HG02571 (cell line): Measurements from ENCODE around the gene HNF1B.
"Not testable (repeated sequence)": the region's sequence is repeated elsewhere in the genome, so short reads cannot be mapped to it uniquely, and the experiment has no call there.

ENCODE experiments used
- ATAC-seq: cut with Tn5 transposase; IDR thresholded peaks from one replicate; pipeline ENCODE4 v1.9.1; 2021; ENCODE audit warnings: mild to moderate bottlenecking, moderate library complexity; ENCODE audit not compliant: unreplicated experiment

The HNF1B gene, protein sequence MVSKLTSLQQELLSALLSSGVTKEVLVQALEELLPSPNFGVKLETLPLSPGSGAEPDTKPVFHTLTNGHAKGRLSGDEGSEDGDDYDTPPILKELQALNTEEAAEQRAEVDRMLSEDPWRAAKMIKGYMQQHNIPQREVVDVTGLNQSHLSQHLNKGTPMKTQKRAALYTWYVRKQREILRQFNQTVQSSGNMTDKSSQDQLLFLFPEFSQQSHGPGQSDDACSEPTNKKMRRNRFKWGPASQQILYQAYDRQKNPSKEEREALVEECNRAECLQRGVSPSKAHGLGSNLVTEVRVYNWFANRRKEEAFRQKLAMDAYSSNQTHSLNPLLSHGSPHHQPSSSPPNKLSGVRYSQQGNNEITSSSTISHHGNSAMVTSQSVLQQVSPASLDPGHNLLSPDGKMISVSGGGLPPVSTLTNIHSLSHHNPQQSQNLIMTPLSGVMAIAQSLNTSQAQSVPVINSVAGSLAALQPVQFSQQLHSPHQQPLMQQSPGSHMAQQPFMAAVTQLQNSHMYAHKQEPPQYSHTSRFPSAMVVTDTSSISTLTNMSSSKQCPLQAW

DNA sequence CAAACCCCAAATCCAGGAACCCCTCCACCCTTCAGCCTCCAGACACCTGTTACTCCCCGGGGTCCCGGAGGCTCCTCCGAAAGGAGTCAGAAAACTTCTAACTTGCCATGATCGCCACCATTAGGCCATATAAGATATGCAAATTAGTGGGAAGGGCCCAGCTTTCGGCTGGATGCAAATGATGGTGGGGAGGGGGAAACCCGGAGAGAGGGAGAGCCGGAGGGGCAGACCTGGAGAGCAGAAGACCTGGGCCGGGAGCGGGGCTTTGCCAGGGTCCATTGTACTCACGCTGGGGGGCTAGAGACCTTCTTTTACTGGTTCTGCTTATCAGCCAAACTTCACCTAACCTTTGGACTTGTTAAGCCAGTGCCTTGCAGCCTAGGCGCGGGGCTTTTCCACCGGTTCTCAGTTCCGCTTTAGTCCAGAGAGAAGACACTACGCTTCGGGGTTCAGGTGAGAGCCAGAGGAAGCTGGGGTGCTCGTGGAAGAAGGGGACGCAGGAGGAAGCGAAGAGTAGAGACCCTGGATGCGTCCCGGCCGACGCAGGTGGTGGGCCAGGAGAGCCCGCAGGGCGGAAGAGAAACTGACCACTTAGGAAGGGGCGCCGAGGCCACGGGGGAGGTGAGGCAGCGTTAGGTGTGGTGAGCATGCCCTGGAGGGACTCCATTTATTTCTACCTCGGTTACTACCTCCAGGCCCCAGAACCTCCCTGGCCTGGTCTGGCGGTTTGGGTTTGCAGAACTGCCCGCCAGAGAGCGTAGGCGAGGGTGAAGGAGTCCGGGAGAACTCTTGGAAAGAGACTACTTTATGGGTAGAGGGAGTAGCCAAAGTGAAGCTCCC, at the start of gene HNF1B:
TSS of gene HNF1B (minus strand) at position 99 of the 840 bp plus-strand sequence. CDS start 175 bp downstream, outside the sequence.
- no peak for ATAC-seq

DNA sequence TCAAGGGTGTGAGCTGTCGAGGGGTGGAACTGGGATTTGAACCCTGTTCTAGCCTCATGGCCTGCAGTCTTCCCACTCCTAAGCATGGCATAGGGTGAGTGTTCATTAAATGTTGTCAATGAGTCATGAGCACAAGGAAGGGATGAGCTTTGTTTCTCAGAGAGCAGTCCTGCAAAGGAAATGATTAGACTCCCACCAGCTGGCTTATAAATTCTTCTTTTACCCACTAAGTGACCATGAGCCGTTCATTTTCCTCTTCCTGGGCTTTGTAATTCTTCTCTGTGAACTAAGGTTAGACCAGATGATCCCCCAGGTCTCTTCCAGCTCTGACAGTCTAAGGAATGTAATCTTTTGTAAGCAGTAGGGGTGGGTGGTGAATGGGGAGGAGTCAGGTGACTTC, 47.9 kb upstream of the HNF1B start:
- no peak for ATAC-seq

DNA sequence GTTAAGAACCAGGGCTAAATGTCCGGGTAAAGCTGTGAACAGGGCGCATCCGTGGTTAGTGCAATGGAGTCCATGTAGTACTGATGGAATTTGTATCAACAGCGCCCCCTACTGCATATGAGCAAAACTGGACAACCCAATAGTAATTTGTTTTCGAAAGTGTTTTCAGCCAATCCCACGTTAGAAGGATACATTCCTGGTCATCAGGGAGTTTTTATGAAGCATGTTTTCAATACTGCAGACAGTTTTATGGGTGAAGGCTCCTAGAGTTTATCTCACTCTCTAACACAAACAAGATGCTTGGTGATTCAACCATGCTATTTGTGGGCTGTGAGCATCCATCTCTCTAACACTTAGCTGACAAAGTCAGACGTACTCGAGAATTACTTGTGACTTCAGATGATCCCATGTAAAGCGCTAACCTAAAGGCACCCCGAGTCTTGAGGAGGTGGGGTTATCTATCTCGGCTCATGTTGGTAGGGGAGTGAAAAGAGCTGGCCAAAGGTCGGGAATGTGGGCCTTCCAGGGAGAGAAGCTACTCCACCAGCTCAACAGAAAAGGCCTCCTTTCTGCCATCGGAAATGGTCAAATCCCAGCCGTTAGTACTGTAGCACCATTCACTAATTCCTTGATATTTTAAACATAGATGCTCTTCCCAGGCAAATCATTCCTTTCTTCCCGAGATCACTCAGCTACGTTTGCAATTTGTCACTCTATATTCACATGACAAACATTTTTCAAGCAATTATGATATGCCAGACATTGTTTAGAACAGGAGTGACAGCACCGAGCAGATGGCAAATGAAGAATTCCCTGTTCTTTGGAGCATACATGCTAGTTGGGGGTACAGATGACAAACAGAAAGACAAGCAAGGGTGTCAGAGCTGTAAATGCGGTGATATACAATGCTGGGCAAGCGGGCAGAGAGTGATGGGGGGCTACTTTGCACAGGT, 46.9 kb upstream of the HNF1B start:
- no peak for ATAC-seq

DNA sequence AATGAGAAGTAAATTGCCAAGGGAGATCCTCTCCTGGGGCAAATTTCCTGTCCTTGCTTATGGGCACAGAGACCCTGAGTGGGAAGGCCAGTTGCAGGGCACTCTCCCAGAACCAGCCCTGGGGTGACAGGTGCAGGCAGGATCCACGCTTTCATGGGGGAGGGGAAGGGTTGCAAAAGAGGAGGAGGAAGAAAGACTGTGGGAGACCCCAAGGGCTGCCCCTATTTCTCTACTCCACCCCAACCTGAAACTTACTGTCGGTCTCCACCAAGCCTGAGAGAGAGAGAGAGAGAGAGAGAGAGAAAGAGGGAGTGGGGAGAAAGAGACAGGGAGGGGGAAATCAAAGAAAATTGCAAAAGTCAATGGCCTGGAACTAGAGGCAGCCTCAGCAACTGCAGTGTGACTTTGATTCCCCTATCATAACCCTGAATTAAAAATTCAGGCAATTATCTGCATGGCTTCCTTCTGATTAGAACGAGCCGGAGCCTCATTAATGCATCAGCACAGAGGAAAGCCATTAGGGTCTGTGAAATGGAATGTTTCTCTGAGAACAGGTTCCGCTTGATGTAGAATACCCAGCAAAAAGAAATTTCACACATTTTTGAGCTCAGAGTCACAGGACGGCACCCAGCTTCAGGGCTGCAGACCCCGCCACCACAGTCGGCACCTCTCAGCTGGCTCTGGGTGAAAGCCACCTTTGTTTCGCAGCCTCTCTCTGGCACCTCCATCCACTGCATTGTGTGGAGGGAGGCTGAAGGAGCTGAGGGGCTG, 45.1 kb upstream of the HNF1B start:
- no peak for ATAC-seq

DNA sequence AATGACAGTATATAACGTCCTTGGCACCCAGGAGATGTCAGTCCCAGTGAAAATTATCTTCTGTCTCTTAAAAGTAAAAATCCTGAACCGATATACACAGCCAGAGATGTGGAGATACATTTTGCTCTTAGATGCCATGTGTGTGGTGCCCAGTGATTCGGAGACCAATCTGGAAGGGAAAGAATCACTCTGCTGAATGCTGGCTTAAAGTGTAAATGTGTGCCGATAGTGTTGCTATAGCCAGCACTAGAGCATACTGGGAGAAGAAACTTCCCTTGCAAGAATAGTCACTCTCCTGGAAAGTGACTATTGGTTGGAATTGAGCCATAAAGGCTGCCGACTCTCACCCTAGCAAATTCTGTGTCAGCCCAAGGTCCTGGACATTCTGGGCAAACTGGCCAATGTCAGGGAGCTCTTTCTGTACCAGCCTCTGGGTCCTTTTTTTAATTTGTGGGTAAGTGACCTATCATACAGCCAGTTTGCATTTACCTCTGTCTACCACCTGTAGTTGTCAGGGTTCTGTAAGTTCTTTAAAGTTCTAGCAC, 44.2 kb upstream of the HNF1B start:
- no peak for ATAC-seq

DNA sequence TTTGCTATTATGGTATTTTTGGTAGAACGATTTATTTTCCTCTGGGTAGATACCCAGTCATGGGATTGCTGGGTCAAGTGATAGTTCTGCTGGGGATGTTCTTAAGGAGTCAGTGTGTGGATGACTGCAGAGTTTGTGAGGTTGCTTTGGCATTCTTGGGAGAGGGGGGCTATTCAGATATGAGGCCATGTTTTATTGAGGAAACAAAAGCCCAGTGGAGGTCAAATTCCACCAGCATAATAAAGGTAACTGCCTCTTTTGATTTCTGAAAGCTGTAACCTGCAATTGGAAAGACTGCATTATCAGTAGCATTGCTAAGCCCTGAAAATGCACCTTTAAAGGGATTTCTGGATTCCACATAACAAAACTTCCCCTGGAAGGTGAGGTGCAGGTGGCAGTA, 43.7 kb upstream of the HNF1B start:
- ATAC-seq = no peak

DNA sequence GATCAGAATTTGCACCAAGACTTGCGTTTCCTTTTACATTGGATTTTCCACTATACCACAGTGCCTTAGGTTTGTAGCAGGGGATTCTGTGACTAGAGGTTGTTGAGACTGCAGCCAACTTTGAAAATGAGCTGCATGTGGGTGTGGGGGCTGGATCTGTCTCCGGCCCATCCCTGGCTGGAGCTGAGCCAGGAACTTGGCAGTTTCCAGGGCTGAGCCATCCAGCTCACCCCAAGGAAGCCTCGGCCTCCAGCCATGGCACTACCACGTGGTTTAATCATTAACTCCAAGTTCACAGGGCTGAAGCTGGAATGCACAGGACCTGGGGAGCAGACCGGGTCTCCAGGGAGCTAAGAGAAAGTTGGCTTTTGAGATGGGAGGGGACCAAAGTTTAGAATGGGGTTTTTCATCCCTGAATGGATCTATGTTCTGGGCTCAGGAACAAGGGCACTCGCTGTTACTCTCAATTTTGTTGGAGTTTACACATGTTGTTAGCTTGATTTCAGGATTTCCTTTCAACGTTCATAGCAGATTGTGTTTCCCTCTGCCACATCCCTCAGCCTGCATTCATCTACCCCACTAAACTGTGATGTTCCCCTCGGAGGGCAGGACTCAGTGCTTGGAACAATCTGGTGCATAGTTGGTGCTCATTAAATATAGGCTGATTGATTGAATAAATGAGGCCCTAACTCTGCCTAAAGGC, 42.3 kb upstream of the HNF1B start:
- ATAC-seq = no peak

DNA sequence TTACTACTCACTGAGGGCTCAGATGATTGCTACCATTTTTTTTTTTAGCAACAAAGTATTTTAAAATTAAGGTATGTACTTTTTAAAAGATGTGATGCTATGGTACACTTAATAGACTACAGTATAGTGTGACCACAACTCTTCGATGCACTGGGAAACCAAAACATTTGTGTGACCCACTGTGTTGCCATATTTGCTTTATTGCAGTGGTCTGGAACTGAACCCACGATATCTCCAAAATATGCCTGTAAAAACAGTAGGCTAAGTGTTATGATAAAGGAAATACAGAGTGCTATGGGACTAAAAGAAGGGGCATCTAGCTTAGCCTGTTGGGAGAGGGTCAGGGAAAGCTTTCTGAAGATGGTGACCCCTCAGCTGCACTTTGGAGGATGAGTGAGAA, 41.6 kb upstream of the HNF1B start:
- no peak for ATAC-seq

DNA sequence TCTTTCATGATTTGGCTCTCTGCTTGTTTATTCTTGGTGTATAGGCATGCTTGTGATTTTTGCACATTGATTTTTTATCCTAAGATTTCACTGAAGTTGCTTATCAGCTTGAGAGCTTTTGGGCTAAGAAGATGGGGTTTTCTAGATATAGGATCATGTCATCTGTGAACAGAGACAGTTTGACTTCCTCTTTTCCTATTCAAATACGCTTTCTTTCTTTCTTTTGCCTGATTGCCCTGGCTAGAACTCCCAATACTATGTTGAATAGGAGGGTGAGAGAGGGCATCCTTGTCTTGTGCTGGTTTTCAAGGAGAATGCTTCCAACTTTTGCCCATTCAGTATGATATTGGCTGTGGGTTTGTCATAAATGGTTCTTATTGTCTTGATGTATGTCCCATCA, 37.6 kb upstream of the HNF1B start:
- ATAC-seq = not testable (repeated sequence)

DNA sequence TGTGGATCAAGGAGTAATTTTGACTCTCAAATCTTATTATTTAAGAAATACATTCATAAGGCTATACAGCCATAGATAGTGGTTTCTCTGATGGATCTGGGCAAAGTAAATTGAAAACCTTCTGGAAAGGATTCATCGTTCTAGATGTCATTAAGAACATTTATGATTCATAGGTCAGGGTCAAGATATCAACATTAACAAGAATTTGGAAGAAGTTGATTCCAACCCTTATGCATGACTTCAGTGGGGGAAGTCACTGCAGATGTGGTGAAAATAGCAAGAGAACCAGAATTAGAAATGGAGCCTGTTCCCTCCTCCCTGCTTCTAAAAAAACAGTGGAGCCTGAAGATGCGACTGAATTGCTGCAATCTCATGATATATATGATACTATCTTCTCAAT, 36.6 kb upstream of the HNF1B start:
- no peak for ATAC-seq

DNA sequence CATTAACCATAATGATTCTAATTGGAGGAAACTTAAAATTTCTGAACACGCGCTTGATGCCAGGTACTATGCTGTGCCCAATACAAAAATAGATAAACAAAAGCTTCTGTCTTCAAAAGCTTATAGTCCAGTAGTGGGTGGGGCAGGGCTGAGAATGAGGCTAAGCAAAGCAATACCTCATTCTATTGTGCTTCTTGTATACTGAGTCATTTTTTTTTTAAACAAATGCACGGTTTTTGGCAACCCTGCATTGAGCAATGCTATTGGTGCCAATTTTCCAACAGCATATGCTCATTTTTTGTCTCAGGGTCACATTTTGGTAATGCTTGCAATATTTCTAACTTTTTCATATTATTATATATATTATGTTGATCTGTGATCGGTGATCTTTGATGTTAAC, 34.7 kb upstream of the HNF1B start:
- ATAC-seq = no peak

DNA sequence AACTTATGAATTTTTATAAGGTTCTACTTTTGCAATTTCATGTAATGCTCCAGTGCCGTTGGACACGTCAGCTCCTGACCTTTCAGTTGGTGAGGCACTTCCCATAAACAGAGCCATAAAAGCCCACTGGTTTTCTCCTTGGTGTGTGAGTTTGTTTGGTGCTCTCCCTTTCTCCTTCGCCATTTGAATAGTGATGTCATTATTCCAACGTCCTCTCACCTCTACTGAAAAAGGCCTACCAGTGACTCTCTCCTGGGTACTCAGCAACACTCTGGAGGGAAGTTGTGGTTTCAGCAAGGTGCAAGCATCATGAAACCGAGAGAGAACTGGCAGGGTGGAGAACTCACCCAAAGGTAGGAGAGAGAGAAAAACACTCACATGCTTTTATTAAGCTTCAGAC, 29.6 kb upstream of the HNF1B start:
- ATAC-seq = peak; percentile 68

DNA sequence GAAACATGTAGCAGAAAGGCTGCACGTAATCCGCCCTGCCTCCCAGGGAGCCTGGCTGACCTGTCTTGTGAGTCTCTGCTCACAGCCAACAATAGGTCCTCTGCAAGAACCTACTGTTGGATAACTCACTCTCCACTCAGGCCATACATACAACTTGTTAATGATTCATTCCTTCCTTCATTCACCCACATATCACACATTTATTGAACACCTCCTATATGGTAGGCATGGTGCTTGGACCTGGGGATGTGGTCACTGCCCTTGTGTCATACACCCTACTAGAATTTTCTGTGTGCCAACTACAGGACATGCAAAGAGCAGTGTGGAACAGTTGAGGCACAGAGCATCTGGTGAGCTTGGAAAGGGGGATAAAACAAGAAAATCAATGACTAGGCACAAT, 28.1 kb upstream of the HNF1B start:
- no peak for ATAC-seq

DNA sequence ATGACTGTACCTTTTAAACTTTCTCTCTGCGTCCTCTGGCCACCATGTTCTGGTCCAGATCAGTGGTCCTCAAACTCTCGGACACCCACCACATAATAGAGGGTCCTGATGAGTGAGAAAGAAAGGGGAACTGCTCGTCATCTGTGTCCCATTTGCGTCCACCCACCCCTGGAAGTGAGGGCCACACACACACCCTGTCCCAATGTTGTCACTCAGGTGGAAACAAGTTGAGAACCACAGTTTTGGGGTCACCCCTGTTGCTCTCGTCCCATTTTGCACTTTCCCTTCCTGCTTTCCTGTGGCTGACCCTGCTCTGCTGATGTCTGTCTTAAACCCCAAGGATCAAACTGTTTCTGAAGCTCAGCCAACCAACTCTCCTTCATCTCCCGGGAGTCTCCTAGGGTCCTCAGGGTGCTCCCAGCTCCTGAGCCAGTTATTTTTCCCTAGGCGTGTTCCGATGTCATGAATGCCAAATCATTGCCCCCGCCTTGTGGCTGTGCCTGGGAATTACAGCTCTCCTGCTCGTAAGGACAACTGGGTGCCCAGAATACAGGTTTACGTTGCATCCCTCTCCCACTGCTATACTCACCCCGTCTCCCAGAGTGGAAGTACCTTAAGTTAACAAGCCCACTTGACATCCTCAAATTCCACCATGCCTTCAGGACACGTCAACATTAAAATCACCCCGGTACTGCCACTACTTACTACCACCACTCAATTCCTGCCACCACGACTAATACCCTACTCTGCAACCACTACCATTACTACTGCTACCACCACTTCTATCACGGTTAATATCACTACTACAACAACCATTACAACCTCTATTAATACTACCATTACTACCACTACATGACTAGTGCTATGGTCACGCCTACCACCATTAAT, 26.0 kb upstream of the HNF1B start:
- ATAC-seq = no peak

DNA sequence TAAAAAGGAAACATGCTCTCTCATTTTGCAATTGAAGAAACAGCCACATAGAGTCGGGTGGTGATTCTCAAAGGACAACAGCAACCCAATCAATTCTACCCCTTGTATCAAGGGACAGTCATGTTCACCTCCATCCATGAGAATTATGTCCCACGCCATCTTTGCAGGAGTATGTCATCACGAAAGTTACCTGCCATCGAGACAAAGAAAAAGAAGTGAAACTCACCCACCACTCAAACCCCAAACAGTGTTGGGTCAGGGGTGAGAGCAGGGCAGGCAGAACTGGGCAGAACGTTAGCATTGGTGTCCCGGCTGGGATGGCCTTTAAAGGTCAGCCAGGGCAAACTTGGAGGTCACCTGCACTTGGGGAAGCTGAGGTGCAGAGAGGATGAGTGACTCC, 24.2 kb upstream of the HNF1B start:
- ATAC-seq = no peak

DNA sequence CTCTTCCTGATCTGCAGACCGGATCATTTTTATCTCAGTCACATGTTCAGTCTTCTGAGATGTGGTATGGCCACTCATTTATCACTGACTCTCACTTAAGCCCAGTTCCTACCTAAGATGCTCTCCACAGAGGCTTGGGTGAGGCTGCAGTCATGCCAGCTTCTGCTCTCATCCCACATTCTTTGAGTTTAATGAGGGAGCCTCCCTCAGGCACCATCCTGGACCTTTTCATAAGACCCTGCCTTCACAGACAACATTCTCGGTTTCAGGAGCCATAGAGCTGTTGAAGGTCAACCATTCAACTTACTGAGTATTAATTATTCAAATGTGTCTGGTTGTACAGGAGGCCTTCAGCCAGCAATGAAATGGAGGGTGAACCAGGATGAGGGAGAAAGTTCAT, 23.6 kb upstream of the HNF1B start:
- ATAC-seq = no peak

DNA sequence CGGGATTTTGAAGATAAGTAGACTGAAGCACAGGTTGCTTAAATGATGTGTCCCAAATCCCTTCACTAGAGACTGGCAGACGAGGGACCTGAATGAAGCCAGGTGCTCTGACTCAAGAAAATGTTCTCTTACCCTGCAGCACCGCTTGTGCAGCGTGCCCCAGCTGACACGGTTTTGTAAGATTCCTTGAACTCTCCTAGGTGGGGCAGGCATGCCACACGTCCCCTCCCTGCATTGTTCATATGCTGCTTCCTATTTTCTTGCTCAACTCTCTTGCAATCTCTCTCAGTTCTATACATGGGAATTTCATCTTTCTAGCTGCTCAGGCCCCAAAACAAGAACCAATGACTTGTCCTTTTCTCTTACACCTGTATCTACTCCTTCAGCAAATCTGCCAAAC, 22.1 kb upstream of the HNF1B start:
- no peak for ATAC-seq

DNA sequence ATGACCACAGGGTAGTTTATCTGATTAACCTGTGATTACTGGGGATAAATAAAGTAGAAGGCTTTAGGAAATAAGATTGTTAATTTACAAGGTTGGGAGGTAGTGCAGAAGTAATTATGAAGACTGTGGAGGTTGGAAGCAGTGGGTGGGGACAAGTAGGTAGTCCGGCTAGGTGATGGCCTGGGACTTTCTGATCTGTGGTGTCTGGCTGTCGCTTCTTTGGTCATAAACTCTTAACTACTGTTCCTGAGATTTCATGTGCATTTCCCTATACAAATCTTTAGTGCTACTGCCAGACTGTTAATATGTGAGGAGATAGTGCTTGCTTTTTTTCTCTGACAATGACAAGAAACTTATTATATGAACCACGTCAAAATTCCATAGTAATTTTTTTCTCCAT, 19.5 kb upstream of the HNF1B start:
- no peak for ATAC-seq
